CD4-positive, alpha-beta T cell treated with Interleukin-2 at 100 ng/mL for 4 hours (primary cell): ENCODE measurements around the gene AGRP.
"Not testable (repeated sequence)": the region's sequence is repeated elsewhere in the genome, so short reads cannot be mapped to it uniquely, and the experiment has no call there.

ENCODE experiments used
- DNase-seq: peaks from one replicate; pipeline ENCODE4 v3.0.0-alpha.2; 2020; ENCODE audit warnings: low spot score

AGRP gene

DNA sequence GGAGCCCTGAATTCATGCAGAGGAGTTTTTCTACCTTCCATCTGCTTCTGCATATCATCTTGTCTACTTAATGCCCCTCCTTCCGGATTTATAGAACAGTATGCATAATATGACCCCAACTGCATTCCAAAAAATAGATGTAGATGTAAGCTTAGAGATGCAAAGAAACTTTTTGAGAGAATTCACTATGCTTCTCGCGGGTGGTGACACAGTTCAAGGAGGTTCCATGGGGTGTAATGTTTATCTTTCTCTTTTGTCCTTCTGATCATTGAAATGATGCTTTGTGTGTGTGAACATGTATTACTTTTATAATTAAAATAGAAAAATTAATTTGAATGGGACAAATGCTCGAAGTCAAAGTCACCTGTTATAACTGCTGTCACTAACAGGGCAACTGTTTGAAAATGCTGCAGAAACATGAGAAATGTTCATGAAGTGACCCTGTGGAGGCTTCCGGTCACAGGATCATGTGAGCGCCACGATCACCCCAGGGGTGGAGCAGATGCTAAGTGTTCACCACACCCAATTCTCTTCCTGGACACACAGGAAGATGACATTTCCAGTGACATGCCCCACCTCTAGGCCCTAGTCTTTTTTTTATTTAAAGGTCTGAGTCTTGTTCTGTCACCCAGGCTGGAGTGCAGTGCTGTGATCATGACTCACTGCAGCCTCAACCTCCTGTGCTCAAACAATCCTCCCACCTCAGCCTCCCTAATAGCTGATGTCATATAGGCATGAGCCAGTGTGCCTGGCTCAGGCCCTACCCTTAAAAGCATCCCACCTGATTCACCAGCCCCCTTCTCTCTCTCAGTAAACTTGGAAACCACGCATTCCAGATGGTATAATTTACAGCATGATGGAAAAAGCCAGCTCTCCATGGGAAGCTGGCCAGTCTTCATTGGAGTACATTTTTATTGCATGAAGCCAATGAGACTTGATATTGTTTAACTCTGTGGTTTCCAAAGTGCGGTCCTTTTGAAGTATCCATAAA is 21.0 kb upstream of the AGRP start:
- peak; percentile 74 for DNase-seq

DNA sequence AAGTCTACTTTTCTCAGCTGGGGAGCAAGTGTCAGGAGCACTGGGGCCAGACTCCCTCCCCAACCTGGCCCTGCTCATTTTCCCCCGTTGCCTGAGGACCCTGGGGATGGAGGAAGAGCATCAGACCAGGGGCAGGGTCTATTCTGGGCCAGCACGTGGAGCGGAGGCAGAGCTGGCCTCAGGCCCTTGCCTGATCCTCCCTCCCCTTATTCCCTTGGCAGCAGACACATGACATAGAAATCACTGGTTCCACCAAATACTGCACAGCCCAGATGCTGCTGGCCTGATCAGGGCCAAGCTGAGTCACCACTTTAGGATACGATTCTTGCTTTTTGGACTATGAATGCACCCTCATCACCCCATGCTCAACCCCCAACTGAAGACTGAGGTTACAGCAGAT is 15.8 kb upstream of the AGRP start:
- DNase-seq, result no peak

DNA sequence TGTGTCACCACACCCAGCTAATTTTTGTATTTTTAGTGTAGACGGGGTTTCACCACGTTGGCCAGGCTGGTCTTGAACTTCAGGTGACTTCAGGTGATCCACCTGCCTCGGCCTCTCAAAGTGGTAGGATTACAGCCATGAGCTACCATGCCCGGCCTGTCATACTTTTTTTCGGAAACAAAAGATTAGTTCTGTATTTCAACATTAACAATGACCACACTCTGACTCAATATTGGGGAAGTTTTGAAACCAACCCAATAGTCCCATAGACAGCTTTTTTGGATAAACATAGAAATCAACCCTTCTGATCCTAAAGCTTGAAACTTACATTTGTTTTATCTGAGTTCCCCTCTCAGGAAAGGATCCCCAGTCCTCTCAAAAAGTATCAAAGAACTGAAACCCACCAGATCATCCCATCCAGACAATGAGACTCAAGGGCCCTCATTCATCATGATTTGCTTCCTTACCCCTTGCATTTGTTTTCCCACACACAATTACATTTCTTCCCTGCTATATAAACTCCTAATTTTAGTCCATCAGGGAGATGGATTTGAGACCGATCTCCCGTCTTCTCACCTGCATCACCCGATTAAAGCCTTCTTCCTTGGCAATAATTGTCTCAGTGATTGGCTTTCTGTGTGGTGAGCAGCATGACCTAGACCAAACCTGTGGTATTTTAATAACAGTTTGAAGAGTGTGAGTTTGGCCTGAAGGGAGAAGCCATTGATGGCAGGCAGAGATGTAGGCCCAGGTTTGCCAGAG is 7.2 kb upstream of the AGRP start:
- no peak for DNase-seq

DNA sequence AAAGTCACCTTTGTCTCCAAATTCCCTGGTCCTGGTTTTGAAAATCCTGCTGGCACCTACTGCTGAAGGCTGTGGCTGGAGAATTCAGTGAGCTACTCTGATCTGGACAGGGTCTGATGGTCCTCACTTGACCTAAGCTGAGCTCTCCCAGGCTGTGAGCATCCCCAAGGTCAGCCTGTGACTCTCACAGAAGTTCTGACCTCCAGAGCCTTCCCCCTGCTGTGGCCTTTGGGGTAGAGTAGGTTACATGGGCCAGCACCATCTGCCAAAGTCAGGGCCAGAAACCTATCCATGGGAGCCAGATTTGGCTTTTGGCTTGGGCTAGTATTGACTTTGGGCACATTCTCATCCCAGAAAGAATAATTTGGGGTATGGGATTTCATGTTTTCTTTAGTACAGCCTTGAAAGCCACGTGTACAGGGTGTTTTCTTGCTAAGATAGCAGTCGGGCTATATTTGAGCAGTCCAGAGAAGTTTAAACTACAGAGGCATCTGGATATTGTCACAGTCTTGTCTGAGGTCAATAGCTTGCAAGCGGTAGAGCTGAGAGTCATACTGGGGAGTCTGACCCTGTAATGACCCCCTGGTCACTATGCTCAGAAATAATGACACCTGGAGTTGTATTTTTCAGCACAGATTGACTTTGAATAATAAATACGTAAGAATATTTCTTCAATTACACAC is 6.2 kb upstream of the AGRP start:
- DNase-seq, result no peak

DNA sequence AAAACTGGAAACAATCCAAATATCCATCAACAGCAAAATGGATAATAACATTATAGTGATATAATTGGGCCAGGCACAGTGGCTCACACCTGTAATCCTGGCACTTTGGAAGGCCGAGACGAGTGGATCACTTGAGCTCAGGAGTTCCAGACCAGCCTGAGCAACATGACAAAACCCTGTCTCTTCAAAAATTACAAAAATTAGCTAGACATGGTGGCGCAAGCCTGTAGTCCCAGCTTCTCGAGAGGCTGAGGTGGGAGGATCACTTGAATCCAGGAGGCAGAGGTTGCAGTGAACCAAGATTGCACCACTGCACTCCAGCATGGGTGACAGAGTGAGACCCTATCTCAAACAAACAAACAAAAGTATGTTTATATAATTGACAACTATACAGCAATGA is 4.2 kb upstream of the AGRP start:
- DNase-seq, result not testable (repeated sequence)

DNA sequence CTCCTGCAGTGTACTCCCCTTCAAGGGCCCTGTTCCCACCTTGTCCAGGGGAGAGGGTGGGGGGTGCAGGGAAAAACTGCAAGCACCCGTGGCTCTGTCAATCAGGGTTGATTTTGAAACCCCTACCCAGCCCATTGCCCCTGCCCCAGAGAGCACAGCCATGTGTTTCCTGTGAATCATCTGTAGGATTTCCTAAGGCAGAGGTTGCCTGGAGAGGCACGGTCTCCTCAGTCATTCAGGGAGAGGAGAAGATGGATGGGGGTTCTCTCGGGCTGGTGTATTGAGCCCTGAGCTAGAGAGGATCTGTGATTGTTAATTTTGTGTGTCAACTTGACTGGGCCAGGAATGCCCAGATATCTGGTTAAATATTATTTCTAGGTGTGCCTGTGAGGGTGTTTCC is 3.5 kb upstream of the AGRP start:
- DNase-seq, result no peak

DNA sequence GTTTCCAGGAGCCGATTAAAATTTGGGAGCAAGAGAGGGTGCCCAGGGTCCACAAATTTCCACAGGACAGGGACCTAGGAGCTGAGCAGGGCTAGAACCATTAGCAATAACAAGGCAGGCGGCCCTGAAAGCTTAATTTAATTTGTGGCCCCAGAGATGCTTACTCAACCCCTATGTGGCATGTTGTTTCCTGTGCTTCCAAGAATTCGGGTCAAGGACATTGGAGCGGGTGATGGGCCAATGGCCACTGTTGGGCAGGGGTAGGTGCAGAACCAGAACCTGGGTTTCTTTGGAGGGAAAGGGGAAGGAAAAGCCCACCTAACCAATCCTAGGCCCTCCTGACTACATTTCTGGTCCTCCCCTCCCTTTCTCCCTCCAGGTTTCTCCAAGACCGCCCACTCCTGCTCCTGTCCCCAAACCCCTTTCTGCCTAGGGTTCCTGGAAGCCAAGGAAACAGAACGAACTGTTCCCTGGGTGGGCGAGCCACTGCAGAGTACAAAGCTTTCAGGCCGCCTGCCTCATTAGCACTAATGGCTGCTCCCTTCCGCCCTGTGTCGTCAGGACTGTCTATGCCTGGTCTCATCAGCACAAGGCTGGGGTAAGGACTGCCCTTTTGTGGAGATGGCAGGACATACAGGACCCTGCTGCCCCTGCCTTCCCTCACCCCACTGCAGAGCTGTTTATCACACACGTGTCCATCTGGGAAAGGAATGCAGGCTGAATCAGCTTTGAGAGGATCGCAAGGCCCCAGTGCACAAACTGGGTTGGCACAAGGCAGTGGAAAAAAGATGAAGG is 581 bp upstream of the AGRP start:
- no peak for DNase-seq

DNA sequence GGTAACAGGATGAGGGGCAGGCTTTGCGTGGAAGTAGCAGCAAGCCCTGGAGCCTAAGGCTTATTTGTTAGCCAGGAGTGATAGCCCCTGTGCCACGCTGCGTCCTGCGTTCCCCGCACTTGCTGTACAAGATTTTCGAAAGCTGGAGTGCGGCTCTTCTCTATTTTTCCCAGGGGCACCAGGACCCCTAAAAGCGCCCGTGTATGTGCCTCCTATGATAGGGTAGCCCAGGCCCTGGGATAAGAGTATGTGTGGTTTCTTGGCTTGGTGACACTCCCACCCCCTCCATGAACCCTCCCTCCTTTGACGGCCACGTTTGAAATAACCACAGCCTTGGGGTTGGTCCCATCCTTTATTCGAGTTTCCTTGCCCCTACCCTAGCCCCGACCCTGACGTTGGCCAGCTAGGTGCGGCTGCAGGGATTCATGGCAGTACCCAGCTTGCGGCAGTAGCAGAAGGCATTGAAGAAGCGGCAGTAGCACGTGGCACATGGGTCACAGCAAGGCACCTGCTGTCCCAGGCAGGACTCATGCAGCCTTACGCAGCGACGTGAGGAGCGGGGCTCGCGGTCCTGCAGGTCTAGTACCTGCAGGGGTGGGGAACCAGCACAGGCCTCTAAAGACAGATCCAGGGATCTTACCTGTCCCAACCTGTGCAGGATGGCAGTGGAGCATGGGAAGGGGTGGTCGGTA is 968 bp downstream of the AGRP start:
- no peak for DNase-seq

DNA sequence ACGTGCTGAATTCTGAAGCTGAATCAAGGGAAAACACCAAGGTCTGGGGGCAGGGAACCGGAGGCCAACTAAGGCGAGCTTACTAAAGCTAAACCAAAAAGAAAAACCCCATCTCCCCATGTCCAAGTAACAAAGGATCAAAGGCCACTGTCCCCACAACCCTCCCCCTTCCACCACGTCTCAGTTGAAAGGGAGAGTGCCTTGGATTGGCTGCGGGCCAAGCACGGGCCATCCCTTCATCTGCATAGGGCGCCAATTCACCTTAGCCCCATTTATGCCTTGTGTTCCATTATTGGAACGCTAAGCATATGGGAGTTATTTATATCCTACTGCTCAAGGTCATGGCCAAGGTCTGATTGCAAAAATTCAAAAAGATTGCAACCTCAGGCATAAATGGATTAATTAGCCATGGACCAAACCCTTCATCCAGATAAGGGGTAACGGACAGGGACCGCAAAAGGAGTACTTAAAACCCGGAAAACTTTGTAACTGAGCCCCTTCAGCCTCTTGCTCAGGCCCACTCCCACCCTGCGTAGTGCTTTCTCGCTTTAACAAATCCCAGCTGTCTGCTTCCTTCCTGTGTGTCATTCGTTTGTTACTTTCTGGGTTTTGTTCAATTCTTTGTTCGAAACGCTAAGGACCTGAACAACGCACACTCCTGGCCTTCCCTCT is 1.6 kb downstream of the AGRP start:
- peak; percentile 29 for DNase-seq

DNA sequence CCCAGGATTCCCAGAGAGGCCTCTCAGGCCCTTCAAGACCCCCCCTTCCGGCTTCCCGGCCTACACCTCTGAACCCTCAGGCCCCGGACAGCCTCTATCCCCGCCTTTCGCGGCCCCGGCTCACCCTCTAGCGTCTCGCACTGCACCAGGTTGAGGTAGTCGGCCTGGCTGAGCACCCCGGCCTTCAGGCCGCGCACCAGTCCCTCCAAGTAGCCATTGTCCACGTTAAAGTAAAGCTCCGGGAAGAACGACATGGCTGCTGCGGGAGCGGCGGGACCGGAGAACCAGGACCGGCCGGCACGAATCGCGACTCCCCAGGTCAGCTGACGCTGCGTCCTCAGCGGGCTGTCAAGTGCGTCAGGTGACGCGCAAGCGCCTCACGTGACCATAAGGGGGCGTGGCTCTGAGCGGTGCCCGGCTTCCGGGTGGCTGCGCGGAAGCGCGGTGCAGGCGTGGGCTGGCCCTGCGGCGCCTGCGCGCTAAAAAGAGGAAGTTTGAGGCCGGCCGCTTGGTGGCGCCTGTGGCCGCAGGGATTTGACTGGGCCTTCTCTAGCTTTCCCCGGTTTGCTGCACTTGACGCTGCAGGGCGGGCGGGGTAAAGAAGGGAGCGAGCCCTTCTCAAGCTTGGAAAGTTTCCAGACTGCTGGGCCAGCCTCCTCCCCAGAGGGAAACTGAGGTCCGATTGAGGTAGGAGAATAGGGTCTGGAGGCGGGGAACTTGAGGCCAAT is 2.4 kb downstream of the AGRP start, which contains the start of gene ATP6V0D1:
ATP6V0D1 (minus strand) TSS at position 325 of the 728 bp plus-strand sequence; CDS start at position 254, 71 bp downstream.
- DNase-seq, result peak; percentile 98

DNA sequence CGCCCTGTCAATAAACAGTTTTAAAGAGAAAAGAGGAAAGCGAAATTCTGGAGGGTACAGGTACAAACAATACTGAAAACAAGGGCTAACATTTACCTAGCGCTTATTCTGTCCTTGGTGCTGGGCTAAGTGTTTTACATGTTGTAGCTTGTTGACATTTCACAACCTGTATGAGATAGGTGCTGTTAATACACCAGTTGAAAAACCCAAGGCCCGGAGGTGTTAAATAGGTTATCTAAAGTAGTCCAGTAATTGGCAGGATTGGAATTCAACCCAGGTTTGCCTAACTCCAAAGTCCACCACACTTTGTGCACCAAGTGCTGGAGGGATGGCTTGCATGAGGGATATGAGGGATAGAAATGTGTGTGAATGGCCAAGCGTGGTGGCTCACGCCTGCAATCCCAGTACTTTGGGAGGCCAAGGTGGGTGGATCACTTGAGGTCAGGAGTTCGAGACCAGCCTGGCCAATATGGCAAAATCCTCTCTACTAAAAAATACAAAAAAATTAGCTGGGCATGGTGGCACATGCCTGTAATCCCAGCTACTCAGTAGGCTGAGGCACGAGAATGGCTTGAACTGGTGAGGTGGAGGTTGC is 5.3 kb downstream of the AGRP start:
- DNase-seq, result no peak

DNA sequence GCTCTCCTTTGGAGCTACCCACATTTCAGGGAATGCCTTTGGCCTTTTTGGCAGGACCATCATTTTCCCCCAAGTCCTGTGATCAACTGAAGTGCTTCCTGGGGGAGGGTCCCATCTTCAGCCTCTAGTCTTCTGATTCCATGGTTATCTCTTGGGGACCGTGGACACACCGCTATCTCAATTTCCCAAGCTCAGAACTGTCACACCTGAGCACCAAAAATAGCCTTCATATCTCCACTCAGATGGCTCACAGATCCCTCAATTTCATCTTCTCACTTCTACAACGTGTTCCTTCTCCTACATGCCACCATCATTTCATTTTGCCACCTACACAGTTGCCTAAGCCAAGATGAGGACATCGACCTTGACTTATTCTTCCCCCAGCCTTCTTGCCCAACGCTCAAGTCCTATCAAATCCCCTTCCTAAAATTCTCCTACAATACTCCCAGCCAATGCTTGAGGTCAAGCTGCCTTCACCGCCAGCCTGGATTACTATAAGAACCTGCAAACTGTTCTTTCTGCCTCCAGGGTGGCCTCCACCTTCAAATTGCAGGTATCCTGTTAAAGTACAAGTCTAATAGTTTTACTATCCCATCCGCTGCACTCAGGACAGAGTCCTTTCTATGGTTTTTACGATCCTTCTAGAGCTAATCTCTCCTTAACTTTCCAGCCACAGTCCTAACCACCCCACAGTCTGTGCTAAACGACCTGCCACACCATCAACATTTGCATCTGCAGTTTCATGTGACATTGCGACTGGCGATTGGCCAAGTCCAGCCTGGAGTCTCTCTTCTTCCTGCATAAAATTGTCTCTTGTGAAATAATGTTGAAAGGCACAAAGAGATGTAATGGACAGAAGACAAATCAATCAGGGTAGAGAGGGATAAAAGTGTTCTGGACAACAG is 8.5 kb downstream of the AGRP start:
- no peak for DNase-seq

DNA sequence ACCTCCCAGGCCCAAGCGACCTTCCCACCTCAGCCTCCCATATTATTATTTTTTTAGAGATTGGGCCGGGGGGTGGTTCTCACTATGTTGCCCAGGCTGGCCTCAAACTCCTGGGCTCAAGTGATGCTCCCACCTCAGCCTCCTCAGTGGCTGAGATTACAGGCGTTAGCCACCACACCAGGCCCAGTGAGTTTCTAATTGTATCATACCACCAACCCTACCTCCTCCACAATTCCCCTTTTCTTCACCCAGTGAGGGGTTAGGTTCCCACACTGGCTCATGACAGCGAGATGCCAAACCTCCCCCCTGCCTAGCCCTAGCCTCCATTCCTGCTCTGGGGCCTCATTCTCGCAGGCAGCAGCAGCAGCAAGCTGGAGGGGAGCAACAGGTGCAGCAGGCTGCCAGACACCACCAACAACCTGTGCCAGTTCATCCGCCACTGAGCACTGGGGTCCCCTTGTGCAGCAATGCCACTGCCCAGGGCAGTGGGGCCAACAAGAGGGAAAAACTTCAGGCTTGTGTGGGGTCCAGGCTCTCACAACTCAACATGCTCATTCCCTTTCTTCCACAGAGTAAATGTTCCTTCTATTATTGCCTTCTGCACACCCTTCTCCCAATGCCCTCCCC is 11.5 kb downstream of the AGRP start:
- no peak for DNase-seq

DNA sequence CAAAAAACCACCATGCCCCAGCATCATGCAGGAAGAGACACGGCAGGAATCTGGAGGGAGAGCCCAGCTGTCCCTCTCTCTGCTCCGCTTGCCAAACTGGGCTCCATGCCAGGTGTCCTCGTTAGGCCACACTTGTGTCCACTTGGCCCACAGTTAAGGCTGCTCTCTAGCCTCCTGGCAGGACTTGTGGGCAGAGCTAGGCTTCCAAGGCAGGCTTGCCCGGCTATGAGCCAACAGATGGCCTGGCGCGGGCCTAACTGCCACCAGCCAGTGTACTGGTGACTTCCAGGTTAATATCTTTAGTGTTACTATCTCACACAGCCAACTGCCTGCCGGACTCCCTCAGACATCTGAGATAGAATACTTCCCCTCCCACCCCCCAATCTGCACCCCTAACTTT is 13.0 kb downstream of the AGRP start:
- no peak for DNase-seq

DNA sequence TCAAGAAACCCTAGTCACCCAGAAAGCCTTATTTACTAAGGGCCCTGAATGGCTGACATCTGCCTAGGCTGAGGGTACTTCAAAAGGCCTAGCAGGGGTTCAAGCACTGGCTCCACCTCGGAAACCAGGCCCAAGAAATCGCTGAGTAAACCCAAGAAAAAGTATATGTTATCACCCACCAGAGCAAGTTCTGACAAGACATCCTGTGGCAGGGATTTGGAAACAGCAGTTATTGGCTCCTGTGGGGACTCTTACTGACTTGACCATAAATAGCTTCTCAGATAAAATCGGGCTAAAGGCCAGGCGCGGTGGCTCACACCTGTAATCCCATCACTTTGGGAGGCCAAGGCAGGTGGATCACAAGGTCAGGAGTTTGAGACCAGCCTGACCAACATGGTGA is 14.6 kb downstream of the AGRP start:
- DNase-seq, result no peak

DNA sequence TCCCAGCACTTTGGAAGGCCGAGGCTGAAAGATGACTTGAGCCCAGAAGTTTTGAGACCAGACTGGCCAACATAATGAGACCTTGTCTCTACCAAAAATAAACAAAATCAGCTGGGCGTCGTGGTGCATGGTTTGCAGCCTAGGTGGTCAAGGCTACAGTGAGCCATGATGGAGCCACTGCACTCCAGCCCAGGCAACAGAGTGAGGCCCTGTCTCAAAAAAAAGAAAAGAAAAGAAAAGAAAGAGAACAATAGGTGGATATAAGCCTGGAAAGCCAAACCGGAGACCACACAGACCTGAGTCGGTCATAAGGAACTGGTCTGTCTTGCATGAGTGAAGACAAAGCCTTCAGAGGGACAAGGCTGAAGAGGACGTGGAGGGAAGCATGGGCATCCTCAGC is 16.8 kb downstream of the AGRP start:
- no peak for DNase-seq

DNA sequence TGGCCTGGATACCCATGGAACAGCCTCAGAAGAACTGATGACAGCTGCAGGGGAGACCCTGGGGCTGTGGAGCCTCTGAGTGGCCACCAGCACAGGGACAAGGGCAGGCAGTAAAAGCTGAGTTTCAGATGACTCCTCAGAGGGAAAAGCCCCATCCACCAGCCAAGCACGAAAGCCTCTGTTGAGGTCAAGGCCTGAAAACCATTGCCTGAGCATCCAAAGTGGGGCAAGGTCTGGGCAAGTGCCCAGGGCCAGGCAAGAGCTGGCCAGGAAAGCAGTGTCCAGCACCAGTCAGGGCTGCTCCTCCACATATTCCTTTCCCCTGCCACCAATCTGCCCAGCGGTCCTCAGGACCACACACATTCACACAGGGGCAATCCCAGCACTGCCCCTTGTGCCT is 18.8 kb downstream of the AGRP start:
- no peak for DNase-seq

DNA sequence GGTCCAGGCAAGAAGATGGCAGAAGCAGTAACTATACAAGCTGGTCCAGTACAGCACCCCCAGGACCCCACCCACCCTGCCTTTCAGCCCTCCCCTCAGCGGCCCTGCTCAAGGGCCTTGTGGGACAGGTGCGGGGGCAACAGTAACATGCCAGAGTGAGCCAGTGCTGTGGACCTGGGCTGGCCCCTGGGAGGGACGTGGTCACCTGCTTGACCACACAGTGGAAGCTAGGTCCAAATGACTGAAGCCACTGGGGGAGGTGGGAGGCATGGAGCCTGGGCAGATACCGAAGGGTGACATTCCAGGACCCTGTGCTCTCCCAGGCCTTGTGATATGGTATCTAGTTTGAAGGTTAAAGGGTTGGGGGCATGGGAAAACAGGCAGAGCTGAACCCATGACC is 19.7 kb downstream of the AGRP start:
- DNase-seq, result no peak
